K562 (cell line): ENCODE data around the gene SLC2A13. TPM values are rescaled to one million over a fixed set of nuclear protein-coding genes. Genes with fewer than 3 reads are reported as not detected.

Source experiments
- ATAC-seq: fragments of 200-7000 bp; cut with Tn5 transposase; 3 replicates; pipeline ENCODE4 v1.9.1; 2020; ENCODE audit warnings: moderate library complexity
- BruUV-seq: library from RNA; stranded (reverse); fragments of 400-500 nt; replicated peaks from 2 replicates; lab custom pipeline; 2021; lab: Mats Ljungman, UMichigan
- CTCF ChIA-PET: fragments of 300-600 bp; formaldehyde crosslinking; extraction: SDS; loops from one replicate; lab custom pipeline; 2021; ENCODE audit warnings: low intra/inter-chr PET ratio; lab: Yijun Ruan, JAX
- POLR2A ChIA-PET: fragments of 300-600, 350-650 bp; sonication (Branson Sonifier 250); formaldehyde crosslinking; extraction: SDS; loops from one replicate; lab custom pipeline; 2021; ENCODE audit warnings: antibody characterized with exemption, inconsistent platforms; lab: Yijun Ruan, JAX
- DNase-seq, 4 experiments: peaks; one replicate each; pipeline versions ENCODE4 v3.0.0 to v3.0.0-alpha.2; 2011 to 2018; ENCODE audit warnings: low spot score in 3 of 4, mixed read lengths in 3 of 4; ENCODE audit errors: extremely low read depth in 1 of 4
- FAIRE-seq: peaks from 2 replicates; lab custom pipeline; 2011; peaks lifted over from hg19 to GRCh38; lab: Jason Lieb, UNC
- H2AFZ ChIP-seq: 2 replicates; pipeline ENCODE4 v1.6.0; 2011; ENCODE audit warnings: low read depth, low read length, control low read depth, inconsistent platforms
- H3K27ac ChIP-seq: fragments of 200-600 bp; 3 replicates; pipeline ENCODE4 v1.8.0; 2011; ENCODE audit warnings: low read depth, mild to moderate bottlenecking, control low read depth, inconsistent platforms, low read length, moderate library complexity, mixed read lengths; ENCODE audit errors: extremely low read depth
- H3K27me3 ChIP-seq, 2 experiments: fragments of 300-600 bp in 1 of 2; 2 replicates in 1 of 2; 3 replicates in 1 of 2; pipeline versions ENCODE4 v1.6.0 to v1.8.0; 2011; ENCODE audit warnings: inconsistent platforms in 2 of 2, low read length in 2 of 2, mild to moderate bottlenecking in 1 of 2, mixed read lengths in 1 of 2, moderate library complexity in 1 of 2; ENCODE audit not compliant: control insufficient read depth in 2 of 2, insufficient read depth in 2 of 2
- H3K36me3 ChIP-seq: fragments of 300-600 bp; 3 replicates; pipeline ENCODE4 v1.8.0; 2011; ENCODE audit warnings: mild to moderate bottlenecking, low read length, inconsistent platforms; ENCODE audit not compliant: control insufficient read depth, insufficient read depth
- H3K4me1 ChIP-seq, 2 experiments: fragments of 200-600 bp in 1 of 2; replicated peaks in 1 of 2; 2 replicates in 1 of 2; 3 replicates in 1 of 2; pipeline versions ENCODE4 v1.5.1 to v1.8.0; 2011; ENCODE audit warnings: inconsistent platforms in 2 of 2, low read length in 2 of 2, mild to moderate bottlenecking in 1 of 2, mixed read lengths in 1 of 2, moderate library complexity in 1 of 2; ENCODE audit not compliant: control insufficient read depth in 2 of 2, insufficient read depth in 2 of 2
- H3K4me2 ChIP-seq: 2 replicates; pipeline ENCODE4 v1.6.1; 2011; ENCODE audit warnings: low read length, control low read depth, inconsistent platforms, mixed read lengths; ENCODE audit not compliant: insufficient read depth
- H3K4me3 ChIP-seq: fragments of 200-600 bp; sonication (generic), shearing (Covaris generic); 2 replicates; pipeline ENCODE4 v1.5.1; 2016; ENCODE audit warnings: control low read depth, inconsistent platforms
- H3K79me2 ChIP-seq: fragments of 200-600 bp; 3 replicates; pipeline ENCODE4 v1.8.0; 2011; ENCODE audit warnings: low read length, inconsistent platforms; ENCODE audit not compliant: control insufficient read depth, insufficient read depth
- H3K9ac ChIP-seq, 2 experiments: 2 replicates each; pipeline versions ENCODE4 v1.6.0 to v1.6.1; 2011; ENCODE audit warnings: low read depth in 2 of 2, low read length in 2 of 2, control low read depth in 1 of 2, inconsistent platforms in 1 of 2, mild to moderate bottlenecking in 1 of 2, mixed read lengths in 1 of 2; ENCODE audit not compliant: insufficient read depth in 1 of 2
- H3K9me1 ChIP-seq: one replicate; pipeline ENCODE4 v1.6.0; 2011; ENCODE audit warnings: inconsistent platforms, mild to moderate bottlenecking, low read length, moderate library complexity; ENCODE audit not compliant: control insufficient read depth, insufficient read depth
- H3K9me3 ChIP-seq: replicated peaks from 2 replicates; pipeline ENCODE4 v1.5.1; 2011; ENCODE audit warnings: low read depth, low read length, inconsistent platforms; ENCODE audit not compliant: control insufficient read depth, insufficient read depth
- H4K20me1 ChIP-seq: replicated peaks from 2 replicates; pipeline ENCODE4 v1.6.1; 2011; ENCODE audit warnings: low read length, inconsistent platforms, mixed read lengths; ENCODE audit not compliant: control insufficient read depth, insufficient read depth
- ADNP ChIP-seq: fragments of 200-800 bp; sonication (Bioruptor generic); IDR thresholded peaks from 2 replicates; pipeline ENCODE4 v1.6.1; 2016; ENCODE audit warnings: missing genetic modification characterization, missing compliant biosample characterization
- ARID4B ChIP-seq: sonication (generic); formaldehyde crosslinking; IDR thresholded peaks from 2 replicates; pipeline ENCODE4 v1.8.0; 2022; ENCODE audit warnings: mild to moderate bottlenecking, missing genetic modification reagents
- CEBPG ChIP-seq, 3 experiments: fragments of 200-800 bp in 1 of 3; sonication (Bioruptor generic) in 1 of 3; sonication (generic) in 1 of 3; formaldehyde crosslinking in 1 of 3; IDR thresholded peaks in 2 of 3; conservative IDR thresholded peaks in 1 of 3; 2 replicates each; pipeline versions ENCODE4 v1.6.1 to v1.8.0; 2016 to 2022; ENCODE audit warnings: missing compliant biosample characterization in 2 of 3, missing genetic modification characterization in 2 of 3, mild to moderate bottlenecking in 1 of 3, missing genetic modification reagents in 1 of 3
- CHD1 ChIP-seq: fragments of 200-600 bp; sonication (generic); IDR thresholded peaks from one replicate; pipeline ENCODE4 v1.6.1; 2012; ENCODE audit warnings: mild to moderate bottlenecking, moderate library complexity, low read length, inconsistent platforms
- FOXK2 ChIP-seq, 2 experiments: fragments of 450-650 bp; IDR thresholded peaks in 1 of 2; conservative IDR thresholded peaks in 1 of 2; 2 replicates each; pipeline ENCODE4 v1.6.1; 2016; ENCODE audit warnings: low read depth in 2 of 2, mild to moderate bottlenecking in 1 of 2
- HDAC3 ChIP-seq: fragments of 450-650 bp; IDR thresholded peaks from 2 replicates; pipeline ENCODE4 v1.6.1; 2018; ENCODE audit warnings: borderline replicate concordance, mild to moderate bottlenecking, moderate library complexity; ENCODE audit not compliant: partially characterized antibody
- ILF3 ChIP-seq: fragments of 450-650 bp; IDR thresholded peaks from 2 replicates; pipeline ENCODE4 v1.6.1; 2018; ENCODE audit warnings: antibody characterized with exemption, mild to moderate bottlenecking, moderate library complexity, borderline replicate concordance
- NCOR1 ChIP-seq: fragments of 450-650 bp; IDR thresholded peaks from 2 replicates; pipeline ENCODE4 v1.6.1; 2016; ENCODE audit warnings: mild to moderate bottlenecking, moderate library complexity
- PURB ChIP-seq: sonication (generic); formaldehyde crosslinking; IDR thresholded peaks from 2 replicates; pipeline ENCODE4 v1.9.0; 2021; ENCODE audit warnings: low read depth, mild to moderate bottlenecking, missing genetic modification reagents
- RBBP5 ChIP-seq: fragments of 200-600 bp; sonication (generic); IDR thresholded peaks from 2 replicates; pipeline ENCODE4 v1.6.1; 2012; ENCODE audit warnings: borderline replicate concordance, mild to moderate bottlenecking, low read length, control low read depth, inconsistent platforms; ENCODE audit not compliant: insufficient read depth, poor library complexity, severe bottlenecking
- SRSF7 ChIP-seq: fragments of 200-400 bp; formaldehyde crosslinking; optimal IDR thresholded peaks from 2 replicates; pipeline ENCODE3; 2017; ENCODE audit warnings: mild to moderate bottlenecking, low read depth, low read length
- SUPT5H ChIP-seq: fragments of 450-650 bp; IDR thresholded peaks from 2 replicates; pipeline ENCODE4 v1.6.1; 2016
- TAF1 ChIP-seq: IDR thresholded peaks from 2 replicates; pipeline ENCODE4 v1.6.1; 2011; ENCODE audit warnings: mild to moderate bottlenecking, low read length, moderate library complexity; ENCODE audit not compliant: insufficient read depth, control insufficient read depth, severe bottlenecking; ENCODE audit errors: extremely low read depth
- ZFX ChIP-seq: sonication (generic); formaldehyde crosslinking; IDR thresholded peaks from 2 replicates; pipeline ENCODE4 v1.8.0; 2022; ENCODE audit warnings: mild to moderate bottlenecking, missing genetic modification reagents, moderate library complexity
- ZNF133 ChIP-seq: fragments of 250-450 bp; sonication (Bioruptor Pico); IDR thresholded peaks from 2 replicates; pipeline ENCODE4 v1.4.0; 2020; ENCODE audit warnings: mild to moderate bottlenecking
- ZNF134 ChIP-seq: fragments of 250-450 bp; sonication (Bioruptor Pico); conservative IDR thresholded peaks from 2 replicates; pipeline ENCODE4 v1.4.0; 2020
- ZNF184 ChIP-seq: sonication (generic); formaldehyde crosslinking; IDR thresholded peaks from 2 replicates; pipeline ENCODE4 v1.5.0; 2020; ENCODE audit warnings: missing genetic modification reagents
- ZNF551 ChIP-seq: fragments of 250-450 bp; sonication (Bioruptor Pico); IDR thresholded peaks from 2 replicates; pipeline ENCODE4 v1.5.0; 2021; ENCODE audit warnings: mild to moderate bottlenecking, moderate library complexity
- ZNF644 ChIP-seq: fragments of 200-800 bp; sonication (Bioruptor generic); IDR thresholded peaks from 2 replicates; pipeline ENCODE4 v1.6.1; 2016; ENCODE audit warnings: low read depth, missing genetic modification characterization, missing compliant biosample characterization
- WGBS: fragments of 100-300 bp; shearing (Covaris generic); methylation state at CpG from one replicate; pipeline ENCODE4 v1.1.6; 2016; ENCODE audit warnings: low coverage, mixed read lengths; ENCODE audit not compliant: insufficient coverage; ENCODE audit errors: missing lambda C conversion rate; 5-methylcytosine and 5-hydroxymethylcytosine counted together
- in situ Hi-C: fragments of 300-500 bp; cut with MboI; formaldehyde crosslinking; loops from 4 replicates; pipeline ENCODE4 v1.15.0; 2018; ENCODE audit warnings: inconsistent platforms, mixed read lengths
- intact Hi-C: fragments of 100-400 bp; cut with micrococcal nuclease; formaldehyde crosslinking; loops from 2 replicates; pipeline ENCODE4 v1.14.2; 2022
- polyA plus RNA-seq, 8 experiments: library from polyadenylated mRNA; depleted of rRNA in 4 of 8; stranded (reverse) in 5 of 8; unstranded in 3 of 8; fragments of >200 nt; fragmentation: Nextera tagmentation in 2 of 8; fragmentation: Illumina TruSeq in 1 of 8; extraction: Ambion mirVana in 2 of 8; extraction: Trizol in 1 of 8; gene quantifications; 2 replicates each; pipeline versions ENCODE4 v1.2.1 to v1.2.3, GENCODE V29; 2011 to 2014; ENCODE audit warnings: inconsistent platforms in 1 of 8, missing spikeins in 1 of 8
- total RNA-seq, 7 experiments: library from RNA; depleted of rRNA in 6 of 7; stranded (reverse); fragments of >200 nt in 6 of 7; fragmentation: Illumina TruSeq in 2 of 7; extraction: Trizol in 2 of 7; gene quantifications; 2 replicates each; pipeline versions ENCODE4 v1.2.1 to v1.2.3, GENCODE V29; 2011 to 2021; ENCODE audit warnings: low replicate concordance in 1 of 7

The SLC2A13 gene
- total and polyA plus RNA-seq, 9 of the 15 experiments (the other 6 are each of a cell fraction or from before 2014, with no cell fraction given): 1.7 to 12.4 (median 9.0) TPM

- CTCF ChIA-PET: no interaction called here
- no peaks in the 10 kb centered on the region for H3K9me3 ChIP-seq
- no peaks in the 10 kb centered on the region for H4K20me1 ChIP-seq
- H3K4me2 ChIP-seq: no peak overlapping the region
- H3K9ac ChIP-seq: no peak overlapping the region
- no peaks in the 10 kb centered on the region for H3K9me1 ChIP-seq
- ATAC-seq (no peak), DNase-seq (no peak), FAIRE-seq (no peak)
- no peaks in the 10 kb centered on the region for H3K4me1 ChIP-seq
- intact Hi-C loops (no loop called here), in situ Hi-C loops (no loop called here)
- 47% methylated on average over 1 of the region's 1 CpG for WGBS
- H3K79me2 ChIP-seq: no peaks in the 10 kb centered on the region
- POLR2A ChIA-PET: interaction anchor here (0.6 kb wide), 1 partner anchor 20 kb away, joined by 4 read pairs; no protein-coding TSS in a partner anchor
- no peaks in the 10 kb centered on the region for H3K36me3 ChIP-seq
- no peaks in the 10 kb centered on the region for H3K27me3 ChIP-seq
- BruUV-seq: no TSS peak
- no peak overlapping the region for H3K27ac ChIP-seq
- H2AFZ ChIP-seq: no peak overlapping the region
- H3K4me3 ChIP-seq: no peak overlapping the region
- TF ChIP-seq NCOR1: no peak
- TF ChIP-seq HDAC3: no peak
- TF ChIP-seq ZNF184 (CRISPR knock-in tag): no peak
- no peak for TF ChIP-seq ZNF134
- no peak for TF ChIP-seq ADNP (tag)
- TF ChIP-seq ZNF551 (CRISPR knock-in tag): no peak
- TF ChIP-seq RBBP5: no peak
- TF ChIP-seq TAF1: no peak
- no peak for TF ChIP-seq CHD1
- no peak for TF ChIP-seq FOXK2 (conservative IDR thresholded peaks at IDR 0.05 in 1 of 2, IDR thresholded peaks at IDR 0.05 in 1 of 2; ENCODE audit: low read depth in 2 of 2)
- no peak for TF ChIP-seq ILF3
- no peak for TF ChIP-seq PURB (CRISPR knock-in tag)
- TF ChIP-seq ZNF644: no peak
- no peak for TF ChIP-seq SRSF7
- no peak for TF ChIP-seq ARID4B (CRISPR knock-in tag)
- TF ChIP-seq ZNF133 (CRISPR knock-in tag): no peak
- no peak for TF ChIP-seq ZFX (CRISPR knock-in tag)
- TF ChIP-seq CEBPG (CRISPR knock-in tag; IDR thresholded peaks at IDR 0.05): no peak
- no peak for TF ChIP-seq CEBPG (tag; conservative IDR thresholded peaks at IDR 0.05 in 1 of 2, IDR thresholded peaks at IDR 0.05 in 1 of 2)
- TF ChIP-seq SUPT5H: no peak
These were observed 362.2 kb downstream of the SLC2A13 start for GRCh38 chr12:39743655-39744054.
